HG03139 (cell line): ENCODE results near the gene CD180.
"Not testable (repeated sequence)": the region's sequence is repeated elsewhere in the genome, so short reads cannot be mapped to it uniquely, and the experiment has no call there.

ENCODE experiments used
- ATAC-seq: cut with Tn5 transposase; IDR thresholded peaks from one replicate; pipeline ENCODE4 v1.9.1; 2021; ENCODE audit not compliant: unreplicated experiment

The CD180 gene

GRCh38 chr5:67189931-67190330 lies 6.7 kb downstream of the CD180 start:
- ATAC-seq, result no peak

DNA sequence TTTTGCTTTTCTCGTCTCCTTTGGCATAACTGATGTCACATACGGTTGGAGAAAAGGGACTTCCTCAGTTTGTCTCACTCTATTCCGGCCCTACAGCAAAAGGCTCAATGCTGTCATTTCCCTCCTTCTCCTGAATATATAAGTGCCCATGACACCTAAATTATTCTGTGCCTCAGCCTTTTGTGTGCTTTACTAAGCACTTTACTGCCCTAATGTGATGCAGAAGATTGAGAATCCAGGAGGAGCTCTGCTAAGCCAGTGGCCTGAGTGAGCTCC lies 7.6 kb downstream of the CD180 start:
- ATAC-seq, result no peak

DNA sequence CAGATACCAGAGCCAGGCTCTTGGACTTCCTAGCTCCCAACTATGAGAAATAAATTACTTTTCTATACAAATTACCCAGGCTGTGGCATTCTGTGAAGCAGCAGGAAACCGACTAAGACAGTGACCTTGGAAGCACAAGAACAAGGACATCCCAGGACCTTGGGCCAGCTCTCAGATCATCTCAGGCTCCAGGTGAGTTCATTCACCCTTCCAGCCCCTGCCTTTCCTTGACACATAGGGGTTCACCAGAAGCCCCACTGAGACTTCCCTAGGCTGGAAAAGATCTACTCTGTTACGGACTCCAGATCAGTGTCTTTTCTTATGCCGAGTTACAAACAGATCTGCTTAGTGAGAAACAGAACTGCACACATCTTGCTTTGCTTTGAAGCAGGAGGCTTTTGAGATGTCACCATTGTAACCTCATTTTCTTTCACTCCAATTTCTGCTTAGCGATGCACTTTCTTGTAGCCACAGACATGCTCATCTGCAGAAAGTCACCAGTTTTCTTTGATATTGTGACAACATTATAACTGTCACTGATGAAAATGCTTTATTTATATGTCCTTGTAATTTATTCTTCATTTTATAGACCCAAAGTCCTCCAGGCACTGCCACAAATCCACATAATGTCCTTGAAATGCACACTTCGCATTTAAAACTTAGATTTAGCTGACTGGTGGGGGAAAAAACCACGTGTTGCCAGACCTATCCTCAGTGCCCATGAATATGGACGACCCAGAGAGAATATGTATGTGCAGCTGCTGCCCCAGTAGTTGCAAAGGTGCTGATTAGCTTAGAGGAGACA lies 8.1 kb downstream of the CD180 start:
- no peak for ATAC-seq

- ATAC-seq, result peak; percentile 78
Observed at GRCh38 chr5:67187006-67187715, 9.4 kb downstream of the CD180 start.

- no peak for ATAC-seq
Observed at GRCh38 chr5:67183859-67184258, 12.7 kb downstream of the CD180 start.

- no peak for ATAC-seq
Observed at GRCh38 chr5:67182301-67182790, 14.3 kb downstream of the CD180 start.

DNA sequence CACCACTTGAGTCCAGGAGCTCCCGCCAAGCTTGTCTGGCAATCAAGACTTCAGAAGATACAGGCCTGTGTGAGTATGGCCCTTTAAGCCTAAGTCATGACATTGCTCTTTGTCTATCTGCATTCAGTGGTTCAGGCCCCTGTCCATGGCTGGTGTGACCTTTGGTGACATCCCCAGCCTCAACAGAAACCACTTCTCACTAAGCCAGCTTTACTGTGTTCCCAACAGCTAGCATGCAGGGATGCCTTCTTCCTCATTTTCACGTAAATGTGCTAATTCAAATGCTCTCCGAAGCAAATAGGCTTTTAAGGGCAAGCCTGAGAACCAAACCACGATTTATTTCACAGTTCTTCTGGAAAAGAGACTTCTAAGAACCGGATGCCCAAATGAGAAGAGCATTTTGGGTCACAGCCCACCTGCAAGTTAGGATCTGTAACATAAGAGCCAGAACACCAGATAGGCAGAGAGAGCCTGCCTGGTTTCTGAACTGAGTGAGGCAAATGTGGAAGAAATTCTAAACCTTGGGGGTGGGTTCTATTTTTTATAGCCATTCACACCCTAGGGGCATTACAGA lies 14.9 kb downstream of the CD180 start:
- ATAC-seq, result no peak

DNA sequence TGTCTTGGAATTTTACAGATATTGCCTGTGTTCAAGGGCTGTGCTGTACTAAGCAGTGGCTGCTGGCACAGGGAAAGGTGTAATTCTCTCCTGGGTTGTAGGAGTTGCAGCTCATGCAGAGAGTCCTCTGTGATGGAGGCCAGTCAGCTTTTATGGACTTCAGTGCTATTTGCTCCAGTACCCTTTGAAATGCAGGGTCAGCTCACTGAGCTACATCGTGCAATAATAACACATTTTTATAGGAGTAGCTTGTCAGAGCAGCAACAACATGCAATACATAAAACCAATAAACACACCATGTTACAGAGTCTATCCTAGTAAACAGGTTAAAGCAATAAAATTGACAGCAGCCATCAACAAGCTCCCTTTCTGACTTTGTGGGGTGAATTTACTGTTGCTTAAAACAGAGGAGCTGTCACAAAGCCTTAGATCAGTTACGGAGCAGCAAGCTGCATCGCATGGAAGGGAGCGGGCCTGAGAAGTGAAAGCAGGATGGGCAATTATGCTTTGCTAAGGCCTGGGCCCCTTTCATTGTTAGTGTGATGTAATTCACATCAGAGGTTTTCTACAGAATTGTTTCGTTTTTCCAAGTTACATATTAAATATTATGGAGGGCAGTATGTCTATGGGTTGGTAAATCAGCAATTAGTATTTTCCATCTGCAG lies 16.8 kb downstream of the CD180 start:
- no peak for ATAC-seq

DNA sequence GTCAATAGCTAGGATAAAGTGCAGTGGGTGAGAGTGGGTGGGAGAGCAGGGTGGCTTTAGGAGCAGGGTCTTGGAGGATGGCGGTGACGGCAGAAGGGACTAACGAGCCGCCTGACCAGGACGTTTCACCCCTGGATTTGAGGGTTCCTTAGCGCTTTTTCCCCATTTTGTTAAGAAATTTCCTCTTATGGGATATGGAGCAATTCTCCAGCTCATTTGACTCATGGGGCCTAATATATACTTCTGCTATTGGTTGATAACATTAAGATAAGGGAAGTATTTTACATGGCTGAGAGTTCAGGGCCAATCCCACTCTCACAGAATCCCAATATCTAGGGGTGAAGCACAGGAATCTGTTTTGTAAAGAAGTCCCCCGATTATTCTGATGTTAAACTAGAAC lies 17.6 kb downstream of the CD180 start:
- ATAC-seq, result no peak

GRCh38 chr5:67178085-67178484 lies 18.5 kb downstream of the CD180 start:
- no peak for ATAC-seq

DNA sequence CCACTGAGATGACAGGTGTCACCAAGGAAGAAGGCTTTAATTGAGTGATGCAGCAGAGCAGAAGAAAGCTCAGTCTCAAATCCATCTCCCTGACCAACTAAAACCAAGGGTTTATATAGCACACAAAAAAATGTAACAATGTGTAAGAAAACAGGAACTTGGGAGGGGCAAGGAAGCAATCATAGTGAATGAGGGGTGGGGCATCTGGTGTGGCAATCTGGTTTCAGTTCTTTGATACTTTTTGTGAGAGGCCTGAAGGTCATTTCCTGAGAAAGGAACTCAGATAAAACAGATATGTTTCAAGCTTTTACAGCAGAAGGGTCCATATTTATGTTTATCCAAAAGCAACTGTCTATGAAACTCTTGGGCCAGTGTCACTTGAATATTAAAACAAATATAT lies 19.7 kb downstream of the CD180 start:
- no peak for ATAC-seq

GRCh38 chr5:67173959-67174358 lies 22.6 kb downstream of the CD180 start:
- ATAC-seq, result no peak

DNA sequence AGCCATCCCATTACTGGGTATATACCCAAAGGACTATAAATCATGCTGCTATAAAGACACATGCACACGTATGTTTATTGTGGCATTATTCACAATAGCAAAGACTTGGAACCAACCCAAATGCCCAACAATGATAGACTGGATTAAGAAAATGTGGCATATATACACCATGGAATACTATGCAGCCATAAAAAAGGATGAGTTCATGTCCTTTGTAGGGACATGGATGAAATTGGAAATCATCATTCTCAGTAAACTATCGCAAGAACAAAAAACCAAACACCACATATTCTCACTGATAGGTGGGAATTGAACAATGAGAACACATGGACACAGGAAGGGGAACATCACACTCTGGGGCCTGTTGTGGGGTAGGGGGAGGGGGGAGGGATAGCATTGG lies 23.2 kb downstream of the CD180 start:
- ATAC-seq, result not testable (repeated sequence)

GRCh38 chr5:67170767-67171166 lies 25.8 kb downstream of the CD180 start:
- ATAC-seq, result no peak

GRCh38 chr5:67168069-67168468 lies 28.5 kb downstream of the CD180 start:
- ATAC-seq, result no peak

DNA sequence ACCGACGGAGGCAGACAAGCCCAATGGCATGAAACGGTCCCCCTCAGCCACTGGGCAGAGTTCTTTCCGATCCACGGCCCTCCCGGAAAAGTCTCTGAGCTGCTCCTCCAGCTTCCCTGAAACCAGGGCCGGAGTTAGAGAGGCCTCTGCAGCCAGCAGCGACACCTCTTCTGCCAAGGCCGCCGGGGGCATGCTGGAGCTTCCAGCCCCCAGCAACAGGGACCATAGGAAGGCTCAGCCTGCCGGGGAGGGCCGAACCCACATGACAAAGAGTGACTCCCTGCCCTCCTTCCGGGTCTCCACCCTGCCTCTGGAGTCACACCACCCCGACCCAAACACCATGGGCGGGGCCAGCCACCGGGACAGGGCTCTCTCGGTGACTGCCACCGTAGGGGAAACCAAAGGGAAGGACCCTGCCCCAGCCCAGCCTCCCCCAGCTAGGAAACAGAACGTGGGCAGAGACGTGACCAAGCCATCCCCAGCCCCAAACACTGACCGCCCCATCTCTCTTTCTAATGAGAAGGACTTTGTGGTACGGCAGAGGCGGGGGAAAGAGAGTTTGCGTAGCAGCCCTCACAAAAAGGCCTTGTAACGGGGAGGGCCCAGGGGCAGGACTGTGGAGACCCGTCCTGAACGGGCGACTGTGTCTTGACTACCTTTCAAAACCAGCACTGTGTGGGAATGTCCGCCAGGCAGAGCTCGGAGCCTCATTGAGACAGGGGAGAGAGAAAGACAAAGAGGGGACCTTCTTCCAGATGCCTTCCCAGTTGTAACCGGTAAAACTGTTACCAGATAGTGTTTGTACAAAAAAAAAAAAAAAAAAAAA lies 29.9 kb downstream of the CD180 start:
- peak; percentile 48 for ATAC-seq

DNA sequence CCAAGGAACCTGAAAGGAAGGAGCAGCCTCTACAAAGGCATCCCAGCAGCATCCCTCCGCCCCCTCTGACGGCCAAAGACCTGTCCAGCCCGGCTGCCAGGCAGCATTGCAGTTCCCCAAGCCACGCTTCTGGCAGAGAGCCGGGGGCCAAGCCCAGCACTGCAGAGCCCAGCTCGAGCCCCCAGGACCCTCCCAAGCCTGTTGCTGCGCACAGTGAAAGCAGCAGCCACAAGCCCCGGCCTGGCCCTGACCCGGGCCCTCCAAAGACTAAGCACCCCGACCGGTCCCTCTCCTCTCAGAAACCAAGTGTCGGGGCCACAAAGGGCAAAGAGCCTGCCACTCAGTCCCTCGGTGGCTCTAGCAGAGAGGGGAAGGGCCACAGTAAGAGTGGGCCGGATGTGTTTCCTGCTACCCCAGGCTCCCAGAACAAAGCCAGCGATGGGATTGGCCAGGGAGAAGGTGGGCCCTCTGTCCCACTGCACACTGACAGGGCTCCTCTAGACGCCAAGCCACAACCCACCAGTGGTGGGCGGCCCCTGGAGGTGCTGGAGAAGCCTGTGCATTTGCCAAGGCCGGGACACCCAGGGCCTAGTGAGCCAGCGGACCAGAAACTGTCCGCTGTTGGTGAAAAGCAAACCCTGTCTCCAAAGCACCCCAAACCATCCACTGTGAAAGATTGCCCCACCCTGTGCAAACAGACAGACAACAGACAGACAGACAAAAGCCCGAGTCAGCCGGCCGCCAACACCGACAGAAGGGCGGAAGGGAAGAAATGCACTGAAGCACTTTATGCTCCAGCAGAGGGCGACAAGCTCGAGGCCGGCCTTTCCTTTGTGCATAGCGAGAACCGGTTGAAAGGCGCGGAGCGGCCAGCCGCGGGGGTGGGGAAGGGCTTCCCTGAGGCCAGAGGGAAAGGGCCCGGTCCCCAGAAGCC lies 30.8 kb downstream of the CD180 start:
- ATAC-seq, result peak; percentile 87

GRCh38 chr5:67164856-67165525 lies 31.6 kb downstream of the CD180 start:
- no peak for ATAC-seq
